ACC112 (cell line): ENCODE results near the gene CREB3L2.

Experiments used
- H2AFZ ChIP-seq: fragments of 200-600 bp; sonication (generic); one replicate; pipeline ENCODE4 v1.6.0; 2017; ENCODE audit warnings: antibody characterized with exemption, low read length; ENCODE audit not compliant: unreplicated experiment
- H3K27ac ChIP-seq: fragments of 200-600 bp; sonication (generic); 2 replicates; pipeline ENCODE4 v1.5.1; 2014; ENCODE audit warnings: low read depth, mild to moderate bottlenecking, antibody characterized with exemption, low read length, moderate library complexity
- H3K27me3 ChIP-seq: fragments of 200-600 bp; sonication (generic); 2 replicates; pipeline ENCODE4 v1.6.1; 2014; ENCODE audit warnings: mild to moderate bottlenecking, antibody characterized with exemption, low read length, moderate library complexity, mixed read lengths; ENCODE audit not compliant: insufficient read depth
- H3K36me3 ChIP-seq: fragments of 200-600 bp; sonication (generic); 2 replicates; pipeline ENCODE4 v1.6.1; 2016; ENCODE audit warnings: mild to moderate bottlenecking, antibody characterized with exemption, low read length, moderate library complexity, mixed read lengths; ENCODE audit not compliant: insufficient read depth
- H3K4me1 ChIP-seq: fragments of 200-600 bp; sonication (generic); one replicate; pipeline ENCODE4 v1.6.1; 2016; ENCODE audit warnings: low read length, mixed read lengths; ENCODE audit not compliant: insufficient read depth, unreplicated experiment, control insufficient read depth
- H3K4me3 ChIP-seq: fragments of 200-600 bp; sonication (generic); 2 replicates; pipeline ENCODE4 v1.5.1; 2014; ENCODE audit warnings: mild to moderate bottlenecking, low read depth, low read length
- H3K79me2 ChIP-seq: fragments of 200-600 bp; sonication (generic); one replicate; pipeline ENCODE4 v1.6.0; 2016; ENCODE audit warnings: low read length; ENCODE audit not compliant: control insufficient read depth, unreplicated experiment, insufficient read depth

CREB3L2 gene

DNA sequence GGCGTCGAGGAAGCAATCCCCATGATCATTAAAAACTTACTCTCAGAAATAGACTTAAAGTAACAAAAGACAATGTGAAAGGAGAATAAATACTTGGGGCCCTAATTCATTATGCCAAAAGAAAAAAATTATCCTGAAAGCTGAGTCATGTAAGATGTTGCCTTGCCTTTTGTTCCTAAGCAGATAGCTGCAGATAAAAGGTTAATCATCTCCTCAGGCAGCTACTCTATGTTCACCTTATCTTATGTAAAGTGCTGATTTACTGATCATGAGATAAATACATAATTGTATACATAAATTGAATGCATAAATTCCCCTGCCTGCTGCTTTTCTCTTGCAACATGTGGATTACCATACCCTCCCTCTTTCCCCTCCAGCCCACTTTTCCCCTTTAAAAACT is 28.1 kb upstream of the CREB3L2 start:
- H3K27ac ChIP-seq: no peak overlapping the region

DNA sequence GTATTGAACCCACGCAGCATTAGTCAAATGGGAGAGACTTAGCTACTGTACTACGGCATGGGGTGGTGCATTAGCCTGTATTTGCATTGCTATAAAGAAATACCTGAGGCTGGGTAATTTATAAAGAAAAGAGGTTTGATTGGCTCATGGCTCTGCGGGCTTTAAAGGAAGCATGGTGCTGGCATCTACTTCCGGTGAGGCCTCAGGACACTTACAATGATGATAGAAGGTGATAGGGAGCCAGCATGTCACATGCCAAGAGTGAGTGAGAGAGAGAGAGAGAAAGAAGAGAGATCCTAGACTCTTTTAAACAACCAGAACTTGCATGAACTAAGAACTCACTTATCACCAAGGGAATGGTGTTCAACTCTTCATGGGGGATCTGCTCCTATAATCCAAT is 27.2 kb upstream of the CREB3L2 start:
- H3K27me3 ChIP-seq: no peaks in the 10 kb centered on the region; the same call in 1 of the 2 replicates
- no peak overlapping the region for H3K4me3 ChIP-seq
- H3K4me1 ChIP-seq: no peaks in the 10 kb centered on the region
- H3K27ac ChIP-seq: no peak overlapping the region
- H3K79me2 ChIP-seq: no peaks in the 10 kb centered on the region
- H3K36me3 ChIP-seq: no peaks in the 10 kb centered on the region
- H2AFZ ChIP-seq: no peak overlapping the region

More for the DNA sequence above, 28.1 kb upstream of the CREB3L2 start:
- H3K4me3 ChIP-seq: no peak overlapping the region
- H3K4me1 ChIP-seq: no peaks in the 10 kb centered on the region
- no peaks in the 10 kb centered on the region for H3K36me3 ChIP-seq
- H3K79me2 ChIP-seq: no peaks in the 10 kb centered on the region
- H2AFZ ChIP-seq: no peak overlapping the region
- no peaks in the 10 kb centered on the region; the same call in 1 of the 2 replicates for H3K27me3 ChIP-seq

DNA sequence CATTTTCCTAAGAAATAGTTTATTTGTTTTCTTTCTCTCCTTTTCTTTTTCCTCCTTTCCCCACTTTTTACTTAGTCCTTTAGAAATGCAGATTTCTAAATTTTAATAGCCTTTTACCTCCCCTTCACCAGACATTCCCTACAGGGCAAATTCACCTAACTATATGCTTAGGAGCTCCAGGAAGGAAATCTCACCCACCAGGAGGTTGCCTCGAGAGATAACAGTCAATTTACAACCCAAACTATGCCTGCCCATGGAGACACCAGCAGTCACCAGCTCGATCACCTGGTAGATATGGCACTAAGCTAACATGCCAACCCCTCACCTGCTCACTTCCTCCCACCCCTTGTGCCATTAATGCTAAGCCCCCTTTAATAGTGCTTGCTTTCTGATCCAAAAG is 25.2 kb upstream of the CREB3L2 start:
- no peaks in the 10 kb centered on the region for H3K4me1 ChIP-seq
- no peak overlapping the region for H3K4me3 ChIP-seq
- H2AFZ ChIP-seq: no peak overlapping the region
- H3K79me2 ChIP-seq: no peaks in the 10 kb centered on the region
- H3K36me3 ChIP-seq: no peaks in the 10 kb centered on the region
- H3K27ac ChIP-seq: no peak overlapping the region
- no peaks in the 10 kb centered on the region; the same call in 1 of the 2 replicates for H3K27me3 ChIP-seq

DNA sequence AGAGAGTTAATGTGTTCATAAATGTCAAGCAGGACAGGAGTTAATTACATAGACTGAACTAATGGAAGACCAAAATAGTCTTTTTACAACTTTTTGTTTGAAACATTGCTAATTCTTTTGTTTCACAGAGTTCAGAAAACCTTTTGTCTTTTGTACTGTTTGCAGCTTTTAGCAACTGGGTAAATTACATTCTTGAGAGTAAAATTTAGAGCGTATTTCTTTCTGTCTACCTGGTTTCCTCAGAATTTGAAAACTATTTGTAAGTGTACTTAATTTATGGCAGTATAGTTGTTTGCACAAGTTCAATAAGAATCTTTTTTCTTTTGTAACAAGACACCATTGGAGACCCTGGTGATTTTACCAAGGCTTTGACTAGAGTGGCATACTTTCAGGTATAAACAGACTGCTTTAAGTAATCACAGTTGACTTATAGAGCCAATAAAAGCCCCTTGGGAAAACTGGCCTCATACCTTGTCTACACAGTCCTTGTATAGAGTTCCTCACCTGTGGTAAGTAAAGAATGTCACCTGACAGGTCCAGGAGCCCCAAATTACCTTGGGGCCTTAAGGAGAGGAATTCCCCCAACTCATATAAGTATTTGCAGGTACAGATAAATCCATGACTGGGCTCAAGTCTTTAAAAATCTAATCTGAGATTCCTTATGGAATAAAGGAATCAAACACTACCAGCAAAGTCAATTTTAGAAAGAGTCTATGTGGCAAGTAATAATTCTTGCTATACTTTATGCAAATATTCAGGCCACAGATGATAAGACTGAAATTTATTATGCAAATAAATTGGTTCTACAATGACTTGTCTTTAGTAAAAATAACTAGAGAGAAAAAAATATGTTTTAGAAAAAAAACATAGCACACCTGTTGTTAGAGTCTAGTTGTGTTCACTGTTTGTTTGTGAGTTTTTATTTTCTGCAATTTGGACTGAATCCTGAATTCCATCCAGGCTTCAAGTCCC is 23.6 kb upstream of the CREB3L2 start:
- Histone ChIP-seq H3K36me3 (no peaks in the 10 kb centered on the region), H3K27me3 (no peaks in the 10 kb centered on the region; the same call in 1 of the 2 replicates), H3K4me1 (no peaks in the 10 kb centered on the region), H3K27ac (no peak overlapping the region), H3K79me2 (no peaks in the 10 kb centered on the region), H2AFZ (no peak overlapping the region), H3K4me3 (no peak overlapping the region)

DNA sequence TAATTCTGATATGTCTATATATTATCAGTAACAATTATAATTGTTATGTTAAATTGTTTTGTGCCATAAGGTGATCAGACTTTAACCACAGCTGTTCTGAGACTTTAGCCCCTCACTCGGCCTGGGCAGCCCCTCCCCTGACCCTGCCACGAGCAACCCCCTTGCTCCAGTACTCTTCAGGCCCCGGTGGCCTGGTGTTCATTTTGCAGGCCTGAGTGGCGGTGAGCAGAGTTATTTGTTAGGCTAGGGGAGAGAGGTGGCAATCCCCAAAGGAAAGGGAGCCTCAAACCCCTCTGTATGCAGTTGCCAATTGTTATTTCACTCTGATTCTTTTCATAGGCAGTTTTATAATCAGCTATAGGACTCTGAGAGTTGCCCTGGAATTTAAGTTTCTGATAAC is 22.9 kb upstream of the CREB3L2 start:
- Histone ChIP-seq H3K79me2 (no peaks in the 10 kb centered on the region), H3K4me3 (no peak overlapping the region), H3K4me1 (no peaks in the 10 kb centered on the region), H3K36me3 (no peaks in the 10 kb centered on the region), H3K27me3 (no peaks in the 10 kb centered on the region; the same call in 1 of the 2 replicates), H3K27ac (no peak overlapping the region), H2AFZ (no peak overlapping the region)

DNA sequence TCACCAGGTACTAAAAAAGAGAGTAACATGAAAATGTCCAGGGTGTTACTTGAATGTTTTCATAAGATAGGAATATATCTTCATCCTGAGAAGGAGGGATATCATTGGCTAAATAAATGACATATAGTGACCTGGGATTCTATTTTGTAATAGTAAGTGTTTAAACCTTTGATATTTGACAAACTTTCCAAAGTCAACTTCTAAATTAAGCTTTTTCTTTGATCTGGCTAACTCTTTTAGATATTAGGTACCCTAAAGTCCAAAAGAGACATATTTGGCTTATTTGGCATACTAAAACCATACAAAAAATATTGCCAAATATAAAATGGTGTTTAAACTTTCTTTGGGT is 22.4 kb upstream of the CREB3L2 start:
- H3K79me2 ChIP-seq: no peaks in the 10 kb centered on the region
- no peaks in the 10 kb centered on the region; the same call in 1 of the 2 replicates for H3K27me3 ChIP-seq
- H3K36me3 ChIP-seq: no peaks in the 10 kb centered on the region
- no peak overlapping the region for H3K27ac ChIP-seq
- no peak overlapping the region for H3K4me3 ChIP-seq
- no peaks in the 10 kb centered on the region for H3K4me1 ChIP-seq
- H2AFZ ChIP-seq: no peak overlapping the region

DNA sequence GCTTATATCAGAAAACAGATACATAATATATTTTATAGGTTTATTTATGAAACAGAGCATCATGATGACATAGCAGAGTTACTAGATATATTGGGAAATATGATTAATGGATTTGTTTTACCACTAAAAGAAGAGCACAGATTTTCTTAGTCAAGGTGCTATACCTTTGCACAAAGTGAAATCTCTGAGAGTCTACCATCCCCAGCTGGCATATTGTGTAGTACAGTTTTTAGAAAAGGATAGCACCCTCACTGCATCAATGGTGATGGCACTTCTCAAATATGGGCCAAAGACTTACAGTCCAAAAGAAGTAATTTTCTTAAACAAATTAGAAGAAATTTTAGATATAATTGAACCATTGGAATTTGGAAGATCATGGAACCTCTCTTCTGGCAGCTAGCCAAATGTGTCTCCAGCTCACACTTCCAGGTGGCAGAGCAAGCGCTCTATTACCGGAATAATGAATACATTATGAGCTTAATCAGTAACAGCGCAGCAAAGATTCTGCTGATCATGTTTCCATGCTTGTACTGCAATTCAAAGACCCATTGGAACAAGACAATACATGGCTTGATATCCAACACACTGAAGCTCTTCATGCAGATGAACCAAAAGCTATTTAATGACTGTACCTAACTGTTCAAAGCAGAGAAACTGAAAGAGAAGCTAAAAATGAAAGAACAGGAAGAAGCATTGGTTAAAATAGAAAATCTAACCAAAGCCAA is 21.9 kb upstream of the CREB3L2 start:
- Histone ChIP-seq H3K79me2 (no peaks in the 10 kb centered on the region), H3K4me3 (no peak overlapping the region), H2AFZ (no peak overlapping the region), H3K36me3 (no peaks in the 10 kb centered on the region), H3K27ac (no peak overlapping the region), H3K27me3 (no peaks in the 10 kb centered on the region; the same call in 1 of the 2 replicates), H3K4me1 (no peaks in the 10 kb centered on the region)

DNA sequence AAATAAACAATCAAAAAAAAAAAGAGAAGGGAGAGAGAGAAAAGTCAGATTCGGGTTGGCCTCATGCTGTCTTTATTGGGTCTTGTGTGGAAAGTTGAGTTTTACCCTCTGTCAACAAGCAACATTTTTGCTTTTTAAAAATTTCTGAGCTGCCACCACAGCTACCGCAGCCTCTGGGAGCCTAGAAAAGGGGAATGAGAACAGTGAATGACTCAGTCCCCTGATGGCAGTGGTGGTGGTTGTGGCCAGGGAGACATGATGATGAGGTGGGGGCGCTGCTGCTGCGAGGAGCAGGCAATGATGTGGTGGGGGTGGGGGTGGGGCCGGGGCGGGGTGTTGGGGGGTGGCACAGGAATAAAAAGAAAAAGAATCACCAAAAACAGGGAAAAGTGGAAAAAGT is 20.0 kb upstream of the CREB3L2 start:
- H3K27me3 ChIP-seq: no peaks in the 10 kb centered on the region
- no peaks in the 10 kb centered on the region for H3K79me2 ChIP-seq
- H3K36me3 ChIP-seq: no peaks in the 10 kb centered on the region
- no peak overlapping the region for H2AFZ ChIP-seq
- no peaks in the 10 kb centered on the region for H3K4me1 ChIP-seq
- no peak overlapping the region for H3K27ac ChIP-seq
- H3K4me3 ChIP-seq: no peak overlapping the region

DNA sequence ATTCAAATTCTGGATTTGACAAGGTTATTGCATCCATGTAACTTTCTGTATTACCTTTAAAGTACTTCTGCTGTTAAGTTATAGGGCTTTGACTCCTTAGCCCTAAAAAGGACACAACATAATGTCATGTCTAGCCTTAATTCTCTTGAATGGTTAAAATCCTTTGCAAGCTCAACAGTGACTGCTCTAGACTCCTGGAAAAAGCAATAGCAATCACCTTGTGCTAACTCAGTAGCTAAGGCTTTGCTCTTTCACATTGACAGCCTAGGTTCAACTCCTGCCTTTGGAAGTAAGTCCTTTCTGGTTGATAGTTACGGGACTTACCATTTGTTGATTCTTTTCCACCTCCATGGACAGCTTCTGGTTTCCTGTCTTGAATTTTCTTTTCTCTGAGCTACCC is 16.1 kb upstream of the CREB3L2 start:
- no peaks in the 10 kb centered on the region for H3K36me3 ChIP-seq

DNA sequence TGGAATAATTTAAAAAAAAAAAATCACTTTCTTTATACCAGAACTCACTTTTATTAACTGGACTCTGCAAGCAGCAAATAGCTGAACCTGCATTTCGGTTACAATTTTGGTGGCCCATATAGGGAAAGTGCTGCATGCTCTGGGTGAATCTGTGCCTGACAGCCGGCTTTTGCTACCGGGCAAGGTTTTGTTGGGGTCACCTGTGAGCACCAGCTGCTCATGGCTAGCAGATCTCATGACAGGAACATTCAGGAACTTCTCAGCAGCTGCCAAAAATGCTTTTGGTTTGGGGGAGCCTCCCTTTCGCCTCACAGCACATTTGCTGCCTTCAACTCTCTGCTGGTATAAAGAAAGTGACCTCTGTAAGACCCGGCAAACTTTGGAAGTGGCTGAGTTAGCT is 13.2 kb upstream of the CREB3L2 start:
- no peak overlapping the region for H2AFZ ChIP-seq

More for the DNA sequence above, 16.1 kb upstream of the CREB3L2 start:
- no peak overlapping the region for H3K27ac ChIP-seq
- no peak overlapping the region for H3K4me3 ChIP-seq
- H3K27me3 ChIP-seq: no peaks in the 10 kb centered on the region
- H2AFZ ChIP-seq: no peak overlapping the region
- H3K79me2 ChIP-seq: no peaks in the 10 kb centered on the region
- H3K4me1 ChIP-seq: no peaks in the 10 kb centered on the region

More for the DNA sequence above, 13.2 kb upstream of the CREB3L2 start:
- H3K4me3 ChIP-seq: no peak overlapping the region
- no peak overlapping the region for H3K27ac ChIP-seq
- no peaks in the 10 kb centered on the region for H3K27me3 ChIP-seq
- H3K4me1 ChIP-seq: no peaks in the 10 kb centered on the region
- H3K79me2 ChIP-seq: no peaks in the 10 kb centered on the region
- H3K36me3 ChIP-seq: no peaks in the 10 kb centered on the region
